SK-N-SH (cell line): ENCODE data around the gene PDE4D.

ENCODE experiments used
- CHD2 ChIP-seq: fragments of 150-350 bp; IDR thresholded peaks from 2 replicates; pipeline ENCODE4 v1.6.1; 2018; ENCODE audit warnings: low read length; ENCODE audit not compliant: partially characterized antibody
- EZH2phosphoT487 ChIP-seq: fragments of 200-600 bp; sonication (generic); IDR thresholded peaks from 2 replicates; pipeline ENCODE4 v1.6.1; 2017; ENCODE audit warnings: low read depth, mixed run types, mild to moderate bottlenecking, antibody characterized with exemption, moderate library complexity, borderline replicate concordance
- GABPA ChIP-seq: IDR thresholded peaks from 2 replicates; pipeline ENCODE4 v1.4.0; 2012; ENCODE audit warnings: low read depth, mild to moderate bottlenecking
- JUND ChIP-seq: IDR thresholded peaks from 2 replicates; pipeline ENCODE4 v1.4.0; 2012
- NRF1 ChIP-seq: IDR thresholded peaks from 2 replicates; pipeline ENCODE4 v1.6.1; 2012; ENCODE audit warnings: low read depth, mild to moderate bottlenecking, low read length
- POLR2AphosphoS5 ChIP-seq: IDR thresholded peaks from 2 replicates; pipeline ENCODE4 v1.6.1; 2012; ENCODE audit warnings: low read depth, low read length
- RFX5 ChIP-seq: IDR thresholded peaks from 2 replicates; pipeline ENCODE4 v1.6.1; 2012; ENCODE audit warnings: mild to moderate bottlenecking, improper control_type of control experiment, low read length
- TAF1 ChIP-seq: IDR thresholded peaks from 2 replicates; pipeline ENCODE4 v1.6.1; 2012; ENCODE audit warnings: low read depth, mild to moderate bottlenecking, low read length, moderate library complexity, borderline replicate concordance
- TF ChIP-seq, protein P1 (sequence below): fragments of 200-600 bp; sonication (generic); IDR thresholded peaks from 2 replicates; pipeline ENCODE4 v1.6.1; 2017; ENCODE audit warnings: antibody characterized with exemption, mild to moderate bottlenecking, moderate library complexity
- TF ChIP-seq, protein P2 (sequence below): IDR thresholded peaks from 2 replicates; pipeline ENCODE4 v1.6.1; 2012; ENCODE audit warnings: mild to moderate bottlenecking, low read depth, low read length, moderate library complexity
- TF ChIP-seq, protein P3 (sequence below): fragments of 150-350 bp; IDR thresholded peaks from 2 replicates; pipeline ENCODE4 v1.6.1; 2016; ENCODE audit warnings: mild to moderate bottlenecking, low read depth, low read length
- TF ChIP-seq, protein P4 (sequence below): IDR thresholded peaks from 2 replicates; pipeline ENCODE4 v1.4.0; 2012; ENCODE audit warnings: low read depth, borderline replicate concordance
- TF ChIP-seq, protein P5 (sequence below): fragments of 150-350 bp; IDR thresholded peaks from 2 replicates; pipeline ENCODE4 v1.6.1; 2017; ENCODE audit warnings: antibody characterized with exemption, low read length, low read depth, borderline replicate concordance

DNA sequence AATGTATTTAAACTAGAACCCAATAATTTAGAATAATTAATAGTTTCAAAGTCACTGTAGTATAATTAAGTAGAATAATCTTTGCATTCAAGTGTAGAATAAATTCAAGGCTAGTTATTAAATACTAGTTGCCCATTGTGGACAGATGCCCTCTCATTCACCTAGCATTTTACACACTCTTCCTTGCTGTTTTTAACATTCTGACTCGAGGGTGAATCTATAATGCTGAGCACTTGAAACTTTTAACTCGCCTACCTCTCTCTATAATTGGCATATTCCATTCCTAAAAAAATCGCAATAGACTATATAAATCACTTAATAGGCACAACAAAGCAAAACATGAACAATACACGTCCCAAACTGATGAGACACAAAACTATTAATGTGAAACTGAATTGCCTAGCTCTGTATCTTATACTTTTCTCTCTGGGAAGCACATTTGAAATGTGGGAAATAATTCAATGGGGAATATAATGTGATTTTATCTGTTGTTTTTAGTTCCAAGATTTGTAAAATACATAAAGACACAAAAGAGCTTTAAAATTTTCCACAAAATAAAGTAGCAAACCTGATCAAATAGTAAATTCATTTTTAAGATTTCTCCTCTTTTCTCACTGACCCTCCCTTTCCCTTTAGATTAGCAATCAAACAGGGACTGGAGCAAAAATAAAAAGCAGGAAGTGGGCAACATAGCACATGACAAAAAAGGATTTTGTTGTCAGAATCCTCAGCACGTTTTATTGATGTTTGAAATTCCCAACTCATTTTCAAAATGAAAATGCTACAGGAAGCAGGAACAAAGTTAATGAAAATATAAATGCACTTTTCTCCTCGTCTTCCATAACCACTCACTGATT lies 295.6 kb downstream of the PDE4D start:
- TF ChIP-seq POLR2AphosphoS5, result no peak
- TF ChIP-seq, protein P1, sequence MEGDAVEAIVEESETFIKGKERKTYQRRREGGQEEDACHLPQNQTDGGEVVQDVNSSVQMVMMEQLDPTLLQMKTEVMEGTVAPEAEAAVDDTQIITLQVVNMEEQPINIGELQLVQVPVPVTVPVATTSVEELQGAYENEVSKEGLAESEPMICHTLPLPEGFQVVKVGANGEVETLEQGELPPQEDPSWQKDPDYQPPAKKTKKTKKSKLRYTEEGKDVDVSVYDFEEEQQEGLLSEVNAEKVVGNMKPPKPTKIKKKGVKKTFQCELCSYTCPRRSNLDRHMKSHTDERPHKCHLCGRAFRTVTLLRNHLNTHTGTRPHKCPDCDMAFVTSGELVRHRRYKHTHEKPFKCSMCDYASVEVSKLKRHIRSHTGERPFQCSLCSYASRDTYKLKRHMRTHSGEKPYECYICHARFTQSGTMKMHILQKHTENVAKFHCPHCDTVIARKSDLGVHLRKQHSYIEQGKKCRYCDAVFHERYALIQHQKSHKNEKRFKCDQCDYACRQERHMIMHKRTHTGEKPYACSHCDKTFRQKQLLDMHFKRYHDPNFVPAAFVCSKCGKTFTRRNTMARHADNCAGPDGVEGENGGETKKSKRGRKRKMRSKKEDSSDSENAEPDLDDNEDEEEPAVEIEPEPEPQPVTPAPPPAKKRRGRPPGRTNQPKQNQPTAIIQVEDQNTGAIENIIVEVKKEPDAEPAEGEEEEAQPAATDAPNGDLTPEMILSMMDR, result no peak
- TF ChIP-seq, protein P2, sequence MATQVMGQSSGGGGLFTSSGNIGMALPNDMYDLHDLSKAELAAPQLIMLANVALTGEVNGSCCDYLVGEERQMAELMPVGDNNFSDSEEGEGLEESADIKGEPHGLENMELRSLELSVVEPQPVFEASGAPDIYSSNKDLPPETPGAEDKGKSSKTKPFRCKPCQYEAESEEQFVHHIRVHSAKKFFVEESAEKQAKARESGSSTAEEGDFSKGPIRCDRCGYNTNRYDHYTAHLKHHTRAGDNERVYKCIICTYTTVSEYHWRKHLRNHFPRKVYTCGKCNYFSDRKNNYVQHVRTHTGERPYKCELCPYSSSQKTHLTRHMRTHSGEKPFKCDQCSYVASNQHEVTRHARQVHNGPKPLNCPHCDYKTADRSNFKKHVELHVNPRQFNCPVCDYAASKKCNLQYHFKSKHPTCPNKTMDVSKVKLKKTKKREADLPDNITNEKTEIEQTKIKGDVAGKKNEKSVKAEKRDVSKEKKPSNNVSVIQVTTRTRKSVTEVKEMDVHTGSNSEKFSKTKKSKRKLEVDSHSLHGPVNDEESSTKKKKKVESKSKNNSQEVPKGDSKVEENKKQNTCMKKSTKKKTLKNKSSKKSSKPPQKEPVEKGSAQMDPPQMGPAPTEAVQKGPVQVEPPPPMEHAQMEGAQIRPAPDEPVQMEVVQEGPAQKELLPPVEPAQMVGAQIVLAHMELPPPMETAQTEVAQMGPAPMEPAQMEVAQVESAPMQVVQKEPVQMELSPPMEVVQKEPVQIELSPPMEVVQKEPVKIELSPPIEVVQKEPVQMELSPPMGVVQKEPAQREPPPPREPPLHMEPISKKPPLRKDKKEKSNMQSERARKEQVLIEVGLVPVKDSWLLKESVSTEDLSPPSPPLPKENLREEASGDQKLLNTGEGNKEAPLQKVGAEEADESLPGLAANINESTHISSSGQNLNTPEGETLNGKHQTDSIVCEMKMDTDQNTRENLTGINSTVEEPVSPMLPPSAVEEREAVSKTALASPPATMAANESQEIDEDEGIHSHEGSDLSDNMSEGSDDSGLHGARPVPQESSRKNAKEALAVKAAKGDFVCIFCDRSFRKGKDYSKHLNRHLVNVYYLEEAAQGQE, result no peak
- TF ChIP-seq, protein P3, sequence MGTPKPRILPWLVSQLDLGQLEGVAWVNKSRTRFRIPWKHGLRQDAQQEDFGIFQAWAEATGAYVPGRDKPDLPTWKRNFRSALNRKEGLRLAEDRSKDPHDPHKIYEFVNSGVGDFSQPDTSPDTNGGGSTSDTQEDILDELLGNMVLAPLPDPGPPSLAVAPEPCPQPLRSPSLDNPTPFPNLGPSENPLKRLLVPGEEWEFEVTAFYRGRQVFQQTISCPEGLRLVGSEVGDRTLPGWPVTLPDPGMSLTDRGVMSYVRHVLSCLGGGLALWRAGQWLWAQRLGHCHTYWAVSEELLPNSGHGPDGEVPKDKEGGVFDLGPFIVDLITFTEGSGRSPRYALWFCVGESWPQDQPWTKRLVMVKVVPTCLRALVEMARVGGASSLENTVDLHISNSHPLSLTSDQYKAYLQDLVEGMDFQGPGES, result no peak
- TF ChIP-seq GABPA, result no peak
- TF ChIP-seq TAF1, result no peak
- TF ChIP-seq JUND, result no peak
- no peak for TF ChIP-seq NRF1
- no peak for TF ChIP-seq EZH2phosphoT487
- TF ChIP-seq RFX5, result no peak
- TF ChIP-seq, protein P4, sequence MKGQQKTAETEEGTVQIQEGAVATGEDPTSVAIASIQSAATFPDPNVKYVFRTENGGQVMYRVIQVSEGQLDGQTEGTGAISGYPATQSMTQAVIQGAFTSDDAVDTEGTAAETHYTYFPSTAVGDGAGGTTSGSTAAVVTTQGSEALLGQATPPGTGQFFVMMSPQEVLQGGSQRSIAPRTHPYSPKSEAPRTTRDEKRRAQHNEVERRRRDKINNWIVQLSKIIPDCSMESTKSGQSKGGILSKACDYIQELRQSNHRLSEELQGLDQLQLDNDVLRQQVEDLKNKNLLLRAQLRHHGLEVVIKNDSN, result no peak
- TF ChIP-seq, protein P5, sequence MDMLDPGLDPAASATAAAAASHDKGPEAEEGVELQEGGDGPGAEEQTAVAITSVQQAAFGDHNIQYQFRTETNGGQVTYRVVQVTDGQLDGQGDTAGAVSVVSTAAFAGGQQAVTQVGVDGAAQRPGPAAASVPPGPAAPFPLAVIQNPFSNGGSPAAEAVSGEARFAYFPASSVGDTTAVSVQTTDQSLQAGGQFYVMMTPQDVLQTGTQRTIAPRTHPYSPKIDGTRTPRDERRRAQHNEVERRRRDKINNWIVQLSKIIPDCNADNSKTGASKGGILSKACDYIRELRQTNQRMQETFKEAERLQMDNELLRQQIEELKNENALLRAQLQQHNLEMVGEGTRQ, result no peak
- TF ChIP-seq CHD2, result no peak
